GM06990 (cell line): ENCODE data around the gene UCK2.

Experiments
- DNase-seq: peaks from one replicate; pipeline ENCODE4 v3.0.0-alpha.2; 2011; ENCODE audit not compliant: insufficient read length; ENCODE audit errors: extremely low read depth
- H3K27me3 ChIP-seq: replicated peaks from 2 replicates; pipeline ENCODE4 v1.6.0; 2011; ENCODE audit warnings: low read length; ENCODE audit not compliant: control insufficient read depth, insufficient read depth
- H3K36me3 ChIP-seq: 2 replicates; pipeline ENCODE4 v1.5.1; 2011; ENCODE audit warnings: low read length; ENCODE audit not compliant: control insufficient read depth, insufficient read depth
- H3K4me3 ChIP-seq: replicated peaks from 2 replicates; pipeline ENCODE4 v1.5.1; 2011; ENCODE audit warnings: low read depth, mild to moderate bottlenecking, control low read depth, low read length
- TF ChIP-seq, protein P1 (sequence below): IDR thresholded peaks from 2 replicates; pipeline ENCODE4 v1.5.1; 2011; ENCODE audit warnings: low read length, control low read depth, mild to moderate bottlenecking, inconsistent platforms; ENCODE audit not compliant: insufficient read depth, poor library complexity, severe bottlenecking

The UCK2 gene

DNA sequence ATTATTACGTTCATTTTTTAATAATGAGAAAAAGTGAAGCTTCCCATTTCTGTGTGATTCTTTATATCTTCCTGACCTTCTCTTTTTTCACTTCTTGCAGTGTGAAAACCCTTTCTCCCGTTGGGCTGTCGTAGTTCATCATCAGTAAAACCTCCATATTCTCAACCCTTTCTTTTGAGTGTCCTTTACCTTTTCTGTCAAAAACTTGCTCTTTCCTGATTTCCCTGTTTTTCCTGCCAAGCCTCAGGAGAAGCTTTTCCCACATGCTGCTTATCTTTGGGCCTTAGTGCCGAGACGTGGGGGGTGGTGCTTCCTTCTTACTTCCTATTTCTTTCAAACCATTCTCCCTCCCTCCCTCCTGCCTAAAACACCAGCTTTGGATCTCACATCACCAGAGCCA is 46.1 kb downstream of the UCK2 start:
- H3K36me3 ChIP-seq: no peaks in the 10 kb centered on the region
- H3K4me3 ChIP-seq: no peak overlapping the region
- DNase-seq: no peak
- H3K27me3 ChIP-seq: no peaks in the 10 kb centered on the region
- TF ChIP-seq, protein P1, sequence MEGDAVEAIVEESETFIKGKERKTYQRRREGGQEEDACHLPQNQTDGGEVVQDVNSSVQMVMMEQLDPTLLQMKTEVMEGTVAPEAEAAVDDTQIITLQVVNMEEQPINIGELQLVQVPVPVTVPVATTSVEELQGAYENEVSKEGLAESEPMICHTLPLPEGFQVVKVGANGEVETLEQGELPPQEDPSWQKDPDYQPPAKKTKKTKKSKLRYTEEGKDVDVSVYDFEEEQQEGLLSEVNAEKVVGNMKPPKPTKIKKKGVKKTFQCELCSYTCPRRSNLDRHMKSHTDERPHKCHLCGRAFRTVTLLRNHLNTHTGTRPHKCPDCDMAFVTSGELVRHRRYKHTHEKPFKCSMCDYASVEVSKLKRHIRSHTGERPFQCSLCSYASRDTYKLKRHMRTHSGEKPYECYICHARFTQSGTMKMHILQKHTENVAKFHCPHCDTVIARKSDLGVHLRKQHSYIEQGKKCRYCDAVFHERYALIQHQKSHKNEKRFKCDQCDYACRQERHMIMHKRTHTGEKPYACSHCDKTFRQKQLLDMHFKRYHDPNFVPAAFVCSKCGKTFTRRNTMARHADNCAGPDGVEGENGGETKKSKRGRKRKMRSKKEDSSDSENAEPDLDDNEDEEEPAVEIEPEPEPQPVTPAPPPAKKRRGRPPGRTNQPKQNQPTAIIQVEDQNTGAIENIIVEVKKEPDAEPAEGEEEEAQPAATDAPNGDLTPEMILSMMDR: no peak

DNA sequence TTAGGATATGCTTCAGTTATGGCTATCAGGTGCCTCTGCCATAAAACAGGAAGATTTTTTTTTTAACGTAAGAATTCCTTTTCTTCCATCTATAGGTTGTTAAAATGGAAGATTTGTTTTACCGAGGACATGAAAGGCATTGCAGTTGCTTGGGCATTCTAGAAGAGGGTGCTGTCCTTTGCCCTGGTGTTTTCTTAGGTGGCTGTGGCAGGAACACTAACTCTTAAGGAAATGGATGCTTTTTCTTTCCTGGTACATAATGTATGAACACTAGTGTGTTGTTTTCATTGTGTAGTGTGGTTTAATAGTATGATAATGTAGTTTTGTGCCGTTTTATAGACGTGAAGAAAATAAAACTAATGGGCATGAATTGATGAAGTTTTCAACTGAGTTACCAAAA is 47.2 kb downstream of the UCK2 start:
- H3K27me3 ChIP-seq: no peaks in the 10 kb centered on the region
- TF ChIP-seq, protein P1: no peak
- no peak for DNase-seq
- no peaks in the 10 kb centered on the region for H3K36me3 ChIP-seq
- no peak overlapping the region for H3K4me3 ChIP-seq

DNA sequence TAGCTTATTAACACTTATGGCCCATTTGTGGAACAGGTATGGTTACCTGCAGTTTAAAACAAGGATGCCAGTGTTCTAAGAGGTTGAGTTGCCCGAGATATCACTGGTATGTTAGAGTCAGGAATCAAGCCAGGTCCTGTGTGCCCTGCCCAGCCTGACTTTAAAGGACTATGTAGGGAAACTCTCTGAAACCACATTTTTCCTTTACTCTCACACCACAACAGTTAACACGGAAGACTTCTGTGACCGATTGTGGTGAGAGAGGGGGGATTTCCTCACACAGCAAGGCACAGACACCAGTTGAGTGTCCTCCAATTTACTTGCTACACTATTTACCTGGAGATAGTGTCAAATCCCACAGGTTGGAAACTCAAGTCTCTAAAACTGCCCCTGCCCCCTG is 47.8 kb downstream of the UCK2 start:
- no peaks in the 10 kb centered on the region for H3K36me3 ChIP-seq
- DNase-seq: peak; percentile 30
- no peak overlapping the region for H3K4me3 ChIP-seq
- TF ChIP-seq, protein P1: no peak
- no peaks in the 10 kb centered on the region for H3K27me3 ChIP-seq

DNA sequence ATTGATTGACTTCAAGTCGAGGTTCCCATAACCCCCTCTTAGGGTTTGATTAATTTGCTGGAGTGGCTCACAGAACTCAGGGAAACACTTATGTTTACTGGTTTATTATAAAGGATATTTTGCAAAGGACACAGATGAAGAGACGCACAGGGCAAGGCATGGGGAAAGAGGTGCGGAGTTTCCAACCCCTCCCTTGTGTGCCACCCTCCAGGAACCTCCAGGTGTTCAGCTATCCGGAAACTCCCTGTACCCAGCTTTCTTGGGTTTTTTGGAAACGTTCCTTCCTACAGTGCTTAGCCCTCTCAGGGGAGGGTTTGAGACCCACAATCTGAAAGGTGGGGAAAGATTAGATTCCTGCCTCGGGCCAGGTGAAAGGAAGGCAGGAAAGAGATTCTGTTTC is 48.2 kb downstream of the UCK2 start:
- Histone ChIP-seq H3K36me3 (no peaks in the 10 kb centered on the region), H3K4me3 (no peak overlapping the region), H3K27me3 (no peaks in the 10 kb centered on the region)
- DNase-seq: no peak
- TF ChIP-seq, protein P1: no peak

DNA sequence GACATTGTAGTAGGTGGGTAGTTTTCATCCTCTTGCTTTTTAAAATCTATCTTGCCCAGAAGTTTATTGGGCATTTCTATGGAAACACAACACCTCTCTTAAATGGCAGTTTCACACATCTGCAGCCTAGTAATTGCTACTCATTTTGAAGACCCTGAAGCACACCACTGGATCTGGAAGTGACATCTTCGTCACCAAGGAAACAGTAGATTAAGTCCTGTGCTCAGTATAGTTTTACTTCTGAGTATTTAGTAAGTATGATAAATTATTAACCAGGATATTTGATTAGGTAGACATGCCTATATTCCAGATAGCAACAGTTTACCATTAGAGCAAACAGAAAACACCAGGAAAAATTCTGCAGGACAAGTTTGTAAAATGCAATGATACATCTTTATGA is 48.7 kb downstream of the UCK2 start:
- no peaks in the 10 kb centered on the region for H3K36me3 ChIP-seq
- H3K4me3 ChIP-seq: no peak overlapping the region
- no peaks in the 10 kb centered on the region for H3K27me3 ChIP-seq
- TF ChIP-seq, protein P1: no peak
- DNase-seq: no peak

DNA sequence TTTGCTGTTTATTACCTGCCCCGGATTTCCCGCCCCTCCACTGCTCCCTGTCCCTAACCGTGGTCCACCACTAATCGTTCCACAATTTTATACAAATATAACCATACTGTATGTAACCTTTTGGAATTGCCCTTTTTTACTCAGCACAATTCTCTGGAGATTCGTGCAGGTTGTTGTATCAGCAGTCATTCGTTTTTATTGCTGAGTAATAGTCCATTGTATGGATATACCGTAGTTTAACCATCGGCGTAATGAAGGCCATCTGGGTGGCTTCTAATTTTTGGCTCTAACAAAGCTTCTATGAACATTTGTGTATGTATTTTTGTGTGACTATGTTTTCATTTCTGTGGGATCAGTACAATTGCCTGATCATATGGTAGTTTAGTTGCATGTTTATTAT is 50.0 kb downstream of the UCK2 start:
- H3K4me3 ChIP-seq: no peak overlapping the region
- no peaks in the 10 kb centered on the region for H3K27me3 ChIP-seq
- TF ChIP-seq, protein P1: no peak
- no peak for DNase-seq
- no peaks in the 10 kb centered on the region for H3K36me3 ChIP-seq
